NCI-H1436 treated with DMSO at 0.1 percent for 48 hours (cell line): ENCODE data around the gene KIF6.
"Not testable (repeated sequence)": the region's sequence is repeated elsewhere in the genome, so short reads cannot be mapped to it uniquely, and the experiment has no call there.

Source experiments
- DNase-seq: peaks from one replicate; lab custom pipeline; 2025; lab: John Stamatoyannopoulos, UW

Gene KIF6

DNA sequence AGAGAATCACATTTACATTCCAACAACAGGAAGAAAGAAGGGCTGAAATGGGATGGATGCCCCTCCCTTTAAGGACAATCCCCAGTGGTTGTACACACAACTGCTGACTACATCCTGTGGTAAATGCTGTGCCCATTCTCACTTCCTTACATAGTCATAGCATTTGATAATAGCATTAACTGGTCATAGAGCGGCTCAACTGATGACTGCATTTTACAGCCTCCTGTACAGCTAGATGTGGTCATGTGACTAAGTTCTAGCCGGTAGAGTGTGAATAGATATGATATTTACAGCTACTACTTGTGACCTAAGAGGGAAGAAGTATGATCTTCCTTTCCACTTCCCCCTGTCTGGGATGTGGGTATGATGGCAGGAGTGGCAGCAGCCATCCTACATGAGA lies 435.7 kb downstream of the KIF6 start:
- no peak for DNase-seq

DNA sequence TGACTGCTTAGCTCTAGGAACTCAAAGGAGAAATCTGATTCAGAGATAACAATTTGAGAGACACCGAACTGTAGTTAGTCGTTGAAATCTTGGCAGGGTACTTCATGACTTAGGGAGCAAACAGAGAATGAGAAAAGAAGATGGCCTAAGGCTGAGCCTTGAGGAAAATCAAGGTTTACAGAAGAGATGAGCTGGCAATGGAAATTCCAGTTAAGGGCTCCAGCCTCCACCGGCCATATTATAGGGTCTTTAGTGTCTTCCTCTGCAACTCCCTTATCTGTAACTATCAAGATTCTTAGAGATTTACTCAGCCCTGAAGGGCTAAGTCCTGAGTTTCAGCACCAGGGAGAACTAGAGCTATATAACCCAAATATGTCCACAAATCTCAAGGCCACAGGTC lies 437.6 kb downstream of the KIF6 start:
- no peak for DNase-seq

DNA sequence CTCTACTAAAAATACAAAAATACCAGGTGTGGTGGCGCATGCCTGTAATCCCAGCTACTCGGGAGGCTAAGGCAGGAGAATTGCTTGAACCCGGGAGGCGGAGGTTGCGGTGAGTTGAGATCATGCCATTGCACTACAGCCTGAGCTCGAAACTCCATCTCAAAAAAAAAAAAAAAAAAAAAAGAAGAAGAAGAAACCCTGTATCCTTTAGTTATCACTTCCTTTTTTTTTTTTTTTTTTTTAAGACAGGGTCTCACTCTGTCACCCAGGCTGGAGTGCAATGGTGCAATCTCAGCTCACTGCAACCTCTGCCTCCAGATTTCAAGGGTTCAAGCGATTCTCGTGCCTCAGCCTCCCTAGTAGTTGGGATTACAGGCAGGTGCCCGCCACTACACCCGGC lies 438.6 kb downstream of the KIF6 start:
- not testable (repeated sequence) for DNase-seq

DNA sequence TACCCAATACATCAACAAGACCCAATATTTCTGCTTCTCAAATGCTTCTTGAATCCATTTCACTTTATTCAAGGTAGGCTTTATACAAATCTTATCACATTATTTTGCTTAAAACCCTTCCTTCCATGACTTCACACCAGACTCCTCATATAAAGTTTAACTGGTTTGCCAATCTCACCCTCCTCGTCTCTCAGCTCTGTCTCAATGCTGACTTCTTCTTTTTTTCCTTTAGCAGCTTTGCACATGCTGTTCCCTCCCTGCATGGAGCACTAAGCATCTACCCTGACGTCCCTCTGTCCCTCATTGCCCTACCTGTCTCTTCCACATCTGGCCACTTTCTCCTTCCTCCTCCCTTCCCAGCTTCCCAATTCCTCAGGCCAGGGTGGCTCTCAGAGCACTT lies 442.4 kb downstream of the KIF6 start:
- DNase-seq: no peak

DNA sequence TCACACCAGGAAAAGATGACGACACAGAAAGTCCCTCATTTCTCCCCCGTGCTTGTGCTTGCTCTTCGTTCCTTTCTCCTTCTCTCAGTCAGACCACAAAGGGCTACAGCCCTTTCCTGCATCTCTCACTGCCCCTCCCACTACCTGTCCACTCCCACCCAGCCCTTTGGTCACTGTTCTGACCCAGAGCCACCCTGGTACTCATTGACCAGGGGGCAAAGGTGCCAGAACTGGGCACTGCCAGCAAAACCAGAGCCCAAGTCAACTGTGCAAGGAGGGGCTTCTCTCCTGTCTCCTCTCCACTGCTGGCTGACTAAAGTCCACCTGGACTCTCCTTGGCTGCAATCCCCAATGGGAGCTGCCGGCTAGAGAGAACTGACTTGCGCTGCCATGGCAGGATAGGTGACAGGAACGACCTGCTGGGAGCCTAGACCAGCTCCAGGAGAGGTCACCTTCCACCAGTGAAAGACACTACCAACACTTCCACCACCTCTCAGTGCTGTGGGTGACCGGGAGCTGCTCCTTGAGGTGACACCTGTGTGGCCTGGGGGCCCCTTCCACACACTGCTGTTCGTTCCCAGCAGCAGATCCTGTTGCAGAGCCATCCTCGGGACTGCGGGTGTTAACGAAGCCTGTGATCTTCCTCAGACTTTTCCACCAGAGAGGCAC lies 443.8 kb downstream of the KIF6 start:
- no peak for DNase-seq

DNA sequence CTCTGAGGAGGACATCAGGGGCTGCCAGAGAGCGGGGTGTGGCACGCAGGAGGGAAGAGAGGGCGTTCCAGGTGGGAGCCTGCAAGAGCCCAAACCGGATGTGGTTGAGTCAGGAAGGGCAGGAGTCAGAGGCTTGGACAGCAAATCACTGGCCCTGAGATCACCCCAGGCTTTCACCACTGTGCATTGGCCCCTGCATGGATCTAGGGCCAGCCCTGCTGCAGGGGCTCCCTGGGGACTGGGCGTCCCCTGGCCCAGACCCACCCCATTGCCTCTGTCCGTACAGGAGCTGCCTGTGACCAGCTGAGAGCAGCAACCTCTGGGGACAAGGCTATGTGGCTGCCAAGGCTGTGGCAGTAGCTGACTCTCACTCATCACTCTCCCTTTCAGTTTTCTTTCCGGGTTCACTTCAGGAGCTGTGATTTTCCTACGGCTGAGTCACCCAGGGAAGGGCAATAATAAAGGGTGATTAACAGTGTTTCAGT lies 444.9 kb downstream of the KIF6 start:
- DNase-seq: no peak
